Activated naive CD8-positive, alpha-beta T cell treated with anti-CD3 and anti-CD28 coated beads, Interleukin-2, amount 50 U/mL, for 24 hours (primary cell): ENCODE results near the gene MAS1.
A peak's percentile ranks its signal among the peaks of the same experiment; 100 is the strongest.
"Not testable (repeated sequence)": the region's sequence is repeated elsewhere in the genome, so short reads cannot be mapped to it uniquely, and the experiment has no call there.

Source experiments
- ATAC-seq: fragments of 150-1000 bp; cut with Tn5 transposase; one replicate; pipeline ENCODE4 v1.10.0; 2021
- DNase-seq: peaks from one replicate; pipeline ENCODE4 v3.0.0; 2021
- H3K27ac Mint-ChIP-seq: one replicate; pipeline ENCODE4 v1.8.0; 2021; ENCODE audit warnings: mild to moderate bottlenecking, mixed read lengths
- H3K27me3 Mint-ChIP-seq: one replicate; pipeline ENCODE4 v1.8.0; 2021; ENCODE audit warnings: mixed read lengths
- H3K36me3 Mint-ChIP-seq: one replicate; pipeline ENCODE4 v1.8.0; 2021; ENCODE audit warnings: low read depth, mixed read lengths
- H3K4me1 Mint-ChIP-seq: one replicate; pipeline ENCODE4 v1.8.0; 2021; ENCODE audit warnings: mixed read lengths
- H3K4me3 Mint-ChIP-seq: one replicate; pipeline ENCODE4 v1.8.0; 2021; ENCODE audit warnings: mild to moderate bottlenecking, moderate library complexity, mixed read lengths
- H3K9me3 Mint-ChIP-seq: one replicate; pipeline ENCODE4 v1.8.0; 2021; ENCODE audit warnings: mixed read lengths

The MAS1 gene

DNA sequence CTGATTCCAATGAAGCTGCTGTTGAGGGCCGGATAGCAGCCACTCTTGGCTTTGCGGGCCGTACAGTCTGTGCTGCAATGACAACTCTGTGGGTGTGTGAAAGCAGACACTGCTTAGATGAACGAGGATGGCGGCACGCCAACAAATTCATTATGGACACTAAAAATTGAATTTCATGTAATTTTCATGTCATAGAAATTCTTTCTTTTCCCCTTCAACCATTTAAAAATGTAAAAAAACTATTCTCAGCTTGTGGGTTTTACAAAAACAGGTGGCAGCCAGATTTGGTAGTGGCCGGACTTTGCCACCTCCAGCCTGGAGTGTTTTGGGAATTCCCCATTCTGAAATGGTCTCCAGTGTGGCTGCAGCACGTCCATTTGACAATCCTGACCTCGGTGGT lies 26.0 kb downstream of the MAS1 start:
- Mint-ChIP-seq H3K4me3 (no peak overlapping the region), H3K36me3 (no peaks in the 10 kb centered on the region), H3K9me3 (no peaks in the 10 kb centered on the region), H3K27me3 (peaks cover 5% of the 10 kb centered on the region), H3K27ac (no peak overlapping the region), H3K4me1 (peaks cover 11% of the 10 kb centered on the region)
- ATAC-seq (no peak), DNase-seq (no peak)

DNA sequence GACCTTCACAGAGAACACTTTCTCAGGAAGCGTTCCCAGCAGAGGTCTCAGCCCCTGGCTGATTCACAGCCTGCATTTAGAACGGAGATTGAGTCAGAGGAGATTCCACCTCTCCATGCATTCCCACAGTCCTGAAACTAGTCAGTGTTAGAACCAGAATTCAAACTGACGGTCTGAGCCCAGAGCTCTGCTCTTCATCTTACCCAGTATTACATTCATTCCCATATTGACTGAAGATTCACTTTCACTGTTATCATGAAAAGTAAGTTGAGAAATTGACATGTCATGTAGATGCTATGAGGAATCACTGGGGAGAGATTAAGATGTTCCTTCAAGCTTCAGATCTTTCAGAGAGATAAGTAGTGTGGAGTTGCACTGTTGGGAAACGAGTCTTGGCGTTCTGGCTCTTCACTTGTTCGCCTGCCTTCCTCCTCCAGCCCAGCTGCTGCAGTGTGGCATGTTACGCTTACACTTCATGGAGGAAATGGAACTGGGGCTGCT lies 28.3 kb downstream of the MAS1 start:
- H3K4me1 Mint-ChIP-seq = peaks cover 2% of the 10 kb centered on the region
- ATAC-seq (no peak), DNase-seq (no peak)
- H3K27me3 Mint-ChIP-seq = no peaks in the 10 kb centered on the region
- peaks cover 2% of the 10 kb centered on the region for H3K9me3 Mint-ChIP-seq
- no peak overlapping the region for H3K27ac Mint-ChIP-seq
- no peaks in the 10 kb centered on the region for H3K36me3 Mint-ChIP-seq
- no peak overlapping the region for H3K4me3 Mint-ChIP-seq

DNA sequence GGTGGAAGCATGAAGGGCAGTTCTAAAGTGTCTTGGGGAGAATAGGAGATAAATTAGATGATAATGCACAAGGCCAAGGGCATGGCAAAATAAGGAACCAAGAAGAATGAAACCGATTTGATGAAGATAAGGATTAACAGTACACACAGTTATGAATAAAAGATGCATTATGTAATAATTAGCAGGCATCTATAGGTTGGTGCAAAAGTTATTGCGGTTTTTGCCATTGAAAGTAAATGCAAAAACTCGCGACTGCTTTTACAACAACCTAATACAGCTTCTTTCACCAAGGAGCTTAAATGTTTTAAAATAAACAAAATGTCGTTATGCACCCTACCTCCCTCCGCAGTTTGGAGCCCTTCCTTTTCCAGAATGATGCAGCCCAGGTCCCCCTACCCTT lies 29.0 kb downstream of the MAS1 start:
- no peaks in the 10 kb centered on the region for H3K27me3 Mint-ChIP-seq
- DNase-seq = no peak
- no peak for ATAC-seq
- no peaks in the 10 kb centered on the region for H3K36me3 Mint-ChIP-seq
- H3K27ac Mint-ChIP-seq = no peak overlapping the region
- no peaks in the 10 kb centered on the region for H3K4me1 Mint-ChIP-seq
- H3K4me3 Mint-ChIP-seq = no peak overlapping the region
- peaks cover 5% of the 10 kb centered on the region for H3K9me3 Mint-ChIP-seq

DNA sequence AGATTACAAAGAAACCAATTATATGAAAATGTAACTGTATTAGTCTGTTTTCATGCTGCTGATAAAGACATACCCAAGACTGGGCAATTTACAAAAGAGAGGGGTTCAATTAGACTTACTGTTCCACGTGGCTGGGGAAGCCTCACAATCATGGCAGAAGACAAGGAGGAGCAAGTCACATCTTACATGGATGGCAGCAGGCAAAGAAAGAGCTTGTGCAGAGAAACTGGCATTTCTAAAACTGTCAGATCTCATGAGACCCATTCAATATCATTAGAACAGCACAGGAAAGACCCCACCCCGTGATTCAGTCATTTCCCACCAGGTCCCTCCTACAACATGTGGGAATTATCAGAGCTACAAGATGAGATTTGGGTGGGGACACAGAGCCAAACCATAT lies 33.4 kb downstream of the MAS1 start:
- not testable (repeated sequence) for H3K27ac Mint-ChIP-seq, H3K27me3 Mint-ChIP-seq, DNase-seq, H3K4me1 Mint-ChIP-seq, H3K36me3 Mint-ChIP-seq, ATAC-seq, H3K9me3 Mint-ChIP-seq, H3K4me3 Mint-ChIP-seq

DNA sequence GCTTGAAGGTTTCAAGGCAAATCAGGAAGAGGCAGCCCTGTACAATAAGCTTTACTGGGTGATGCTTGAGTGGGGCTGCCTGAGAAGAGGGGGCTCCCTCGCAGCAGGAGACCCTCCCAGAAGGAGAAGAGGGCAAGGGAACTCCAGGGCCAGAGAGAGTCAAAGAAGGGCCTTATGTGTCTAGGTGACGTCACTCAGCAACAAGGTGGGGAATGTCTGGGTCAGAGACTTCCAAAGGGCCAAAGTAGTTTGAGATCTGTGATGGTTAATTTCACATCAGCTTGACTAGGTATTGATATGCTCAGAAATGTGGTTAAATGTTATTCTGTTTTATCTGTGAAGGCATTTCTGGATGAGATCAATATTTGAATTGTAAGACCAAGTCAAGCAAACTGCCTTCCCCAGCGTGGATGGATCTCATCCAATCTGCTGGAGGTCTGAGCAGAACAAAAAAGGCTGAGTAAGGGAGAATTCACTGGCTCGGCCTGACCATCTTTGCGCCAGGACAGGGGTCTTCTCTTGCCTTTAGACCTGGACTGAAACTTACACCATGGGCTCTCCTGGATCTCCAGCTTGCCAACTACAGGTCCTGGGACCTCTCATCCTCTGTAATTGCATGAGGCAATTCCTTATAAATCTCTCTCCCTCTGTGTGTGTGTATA lies 35.9 kb downstream of the MAS1 start:
- H3K9me3 Mint-ChIP-seq = peaks cover 5% of the 10 kb centered on the region
- no peak for ATAC-seq

DNA sequence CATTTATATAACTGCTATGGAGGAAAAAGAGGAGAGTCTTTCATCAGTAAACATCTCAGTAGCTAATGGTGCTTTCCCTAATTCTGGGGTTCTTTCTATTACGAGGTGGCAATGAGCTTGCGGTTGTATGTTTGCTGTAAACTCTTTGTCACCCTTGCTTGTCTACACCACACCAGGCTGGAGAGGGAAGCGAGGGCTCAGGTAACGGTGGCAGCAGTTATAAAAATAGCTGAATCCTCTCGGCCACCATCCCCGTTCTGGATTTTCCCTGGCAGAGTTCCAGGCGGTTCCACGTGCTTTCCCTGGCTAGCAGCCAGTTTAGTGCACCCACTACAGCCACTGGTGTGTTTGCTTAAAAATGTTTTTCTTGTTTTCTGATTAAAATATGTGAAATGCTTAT lies 39.0 kb downstream of the MAS1 start:
- no peaks in the 10 kb centered on the region for H3K9me3 Mint-ChIP-seq
- H3K36me3 Mint-ChIP-seq = no peaks in the 10 kb centered on the region
- ATAC-seq (peak; percentile 21), DNase-seq (peak; percentile 42)
- H3K4me3 Mint-ChIP-seq = no peak overlapping the region
- no peaks in the 10 kb centered on the region for H3K27me3 Mint-ChIP-seq
- peak overlapping the region; percentile 63 for H3K27ac Mint-ChIP-seq
- H3K4me1 Mint-ChIP-seq = peaks cover 32% of the 10 kb centered on the region

More for the DNA sequence above, 35.9 kb downstream of the MAS1 start:
- no peak overlapping the region for H3K4me3 Mint-ChIP-seq
- H3K27me3 Mint-ChIP-seq = no peaks in the 10 kb centered on the region
- DNase-seq = no peak
- no peaks in the 10 kb centered on the region for H3K36me3 Mint-ChIP-seq
- no peak overlapping the region for H3K27ac Mint-ChIP-seq
- peaks cover 22% of the 10 kb centered on the region for H3K4me1 Mint-ChIP-seq

DNA sequence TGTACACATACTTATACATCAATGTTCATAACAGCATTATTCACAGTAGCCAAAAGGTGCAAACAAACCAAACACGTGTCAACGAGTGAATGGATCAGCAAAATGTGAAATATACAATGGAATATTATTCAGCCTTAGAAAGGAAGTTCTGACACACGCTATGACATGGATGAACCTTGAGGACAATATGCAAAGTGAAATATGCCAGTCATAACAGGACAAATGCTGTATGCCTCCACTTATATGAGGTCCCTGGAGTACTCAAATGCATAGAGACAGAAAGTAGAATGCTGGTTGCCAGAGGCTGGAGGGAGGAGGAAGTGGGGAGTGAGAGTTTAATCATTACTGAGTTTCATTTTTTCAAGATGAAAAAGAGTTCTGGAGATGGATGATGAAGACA lies 40.3 kb downstream of the MAS1 start:
- Mint-ChIP-seq H3K27me3 (peaks cover 4% of the 10 kb centered on the region), H3K4me1 (peaks cover 32% of the 10 kb centered on the region), H3K4me3 (no peak overlapping the region), H3K27ac (peak overlapping the region; percentile 63), H3K9me3 (no peaks in the 10 kb centered on the region), H3K36me3 (no peaks in the 10 kb centered on the region)
- peak; percentile 95 for ATAC-seq
- no peak for DNase-seq

DNA sequence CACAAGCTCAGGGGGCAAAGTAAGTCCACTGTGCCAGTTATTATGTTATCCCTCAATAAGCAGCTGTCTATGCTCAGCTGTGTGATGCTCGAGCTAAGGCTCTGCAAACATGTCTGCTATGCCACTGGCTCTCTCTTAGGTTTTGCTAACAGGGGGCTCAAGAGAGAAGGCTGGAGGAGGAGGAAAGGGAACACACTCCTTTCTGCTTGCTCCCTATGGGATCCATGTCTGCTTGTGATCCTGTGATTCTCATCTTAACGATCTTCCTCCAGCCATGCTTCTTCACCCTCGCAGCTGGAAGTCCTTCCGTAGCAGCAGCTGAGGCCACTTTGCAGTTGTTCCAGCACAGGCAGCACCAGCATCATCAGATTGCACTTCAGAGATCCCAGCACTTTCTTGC lies 41.1 kb downstream of the MAS1 start:
- Mint-ChIP-seq H3K36me3 (no peaks in the 10 kb centered on the region), H3K27me3 (peaks cover 4% of the 10 kb centered on the region), H3K27ac (no peak overlapping the region), H3K4me3 (no peak overlapping the region), H3K9me3 (no peaks in the 10 kb centered on the region), H3K4me1 (peaks cover 32% of the 10 kb centered on the region)
- ATAC-seq = no peak
- DNase-seq = no peak

DNA sequence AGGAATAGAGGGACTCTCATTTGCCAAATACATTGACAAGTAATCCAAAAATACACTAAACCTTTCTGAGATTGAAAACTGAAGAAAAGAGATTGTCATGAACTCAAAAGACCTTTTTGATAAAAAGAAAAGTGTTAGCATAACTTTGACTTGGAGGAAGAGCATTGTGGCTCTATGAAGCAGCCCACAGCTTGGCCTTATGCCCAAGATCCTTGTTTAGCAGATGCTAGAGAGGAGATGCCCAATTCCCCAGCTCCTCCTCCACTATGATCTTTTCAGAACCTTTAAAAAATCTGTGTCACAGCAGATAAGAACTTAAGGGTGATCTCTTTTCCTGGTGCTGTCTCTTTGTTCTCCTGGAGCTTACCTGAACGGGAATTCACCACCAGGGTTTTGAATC lies 42.3 kb downstream of the MAS1 start:
- ATAC-seq (no peak), DNase-seq (no peak)
- no peak overlapping the region for H3K27ac Mint-ChIP-seq
- H3K36me3 Mint-ChIP-seq = no peaks in the 10 kb centered on the region
- peaks cover 4% of the 10 kb centered on the region for H3K27me3 Mint-ChIP-seq
- H3K4me3 Mint-ChIP-seq = no peak overlapping the region
- peaks cover 32% of the 10 kb centered on the region for H3K4me1 Mint-ChIP-seq
- H3K9me3 Mint-ChIP-seq = no peaks in the 10 kb centered on the region

DNA sequence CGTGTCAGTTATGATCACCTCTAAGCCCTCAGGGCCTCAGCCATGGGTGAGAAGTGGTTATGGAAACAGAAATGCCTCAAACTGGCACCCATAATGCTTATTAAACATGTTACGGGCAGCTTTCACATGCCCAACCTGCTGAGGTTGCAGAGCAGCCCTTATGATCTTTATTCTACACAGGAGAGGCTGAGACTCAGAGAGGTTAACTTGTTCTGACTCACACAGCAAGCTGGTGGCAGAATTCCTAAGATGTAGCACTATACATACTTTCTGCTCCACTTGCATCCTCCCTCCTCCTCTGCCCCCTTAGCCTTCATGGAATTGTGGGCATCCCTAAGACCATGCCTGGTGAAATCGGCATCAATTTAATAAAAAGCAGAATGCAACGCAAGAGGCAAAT lies 43.4 kb downstream of the MAS1 start:
- ATAC-seq (no peak), DNase-seq (no peak)
- no peaks in the 10 kb centered on the region for H3K9me3 Mint-ChIP-seq

DNA sequence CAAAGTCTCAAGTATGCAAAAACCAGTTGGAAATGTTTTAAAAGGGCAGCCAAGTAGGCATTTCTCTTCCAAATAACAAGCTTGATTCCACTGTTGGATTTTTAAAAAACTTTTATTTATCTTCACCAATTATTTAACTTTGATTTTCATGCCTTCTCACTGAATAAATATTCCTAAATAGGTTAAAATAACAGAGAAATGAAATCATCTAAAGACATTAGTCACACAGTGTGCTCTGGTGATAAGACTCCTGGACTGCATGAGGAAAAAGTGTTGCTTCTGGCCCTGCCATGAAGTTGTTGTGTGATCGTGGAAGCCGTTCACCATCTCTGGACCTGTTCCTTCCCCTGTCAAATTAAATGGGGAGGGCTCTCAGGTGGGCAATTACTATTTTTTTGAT lies 44.3 kb downstream of the MAS1 start:
- H3K27ac Mint-ChIP-seq = no peak overlapping the region
- H3K36me3 Mint-ChIP-seq = no peaks in the 10 kb centered on the region
- peaks cover 4% of the 10 kb centered on the region for H3K27me3 Mint-ChIP-seq
- ATAC-seq = no peak
- H3K9me3 Mint-ChIP-seq = no peaks in the 10 kb centered on the region
- no peak for DNase-seq
- peaks cover 24% of the 10 kb centered on the region for H3K4me1 Mint-ChIP-seq
- H3K4me3 Mint-ChIP-seq = no peak overlapping the region

More for the DNA sequence above, 43.4 kb downstream of the MAS1 start:
- Mint-ChIP-seq H3K4me1 (peaks cover 32% of the 10 kb centered on the region), H3K27ac (no peak overlapping the region), H3K4me3 (no peak overlapping the region), H3K27me3 (peaks cover 4% of the 10 kb centered on the region), H3K36me3 (no peaks in the 10 kb centered on the region)

DNA sequence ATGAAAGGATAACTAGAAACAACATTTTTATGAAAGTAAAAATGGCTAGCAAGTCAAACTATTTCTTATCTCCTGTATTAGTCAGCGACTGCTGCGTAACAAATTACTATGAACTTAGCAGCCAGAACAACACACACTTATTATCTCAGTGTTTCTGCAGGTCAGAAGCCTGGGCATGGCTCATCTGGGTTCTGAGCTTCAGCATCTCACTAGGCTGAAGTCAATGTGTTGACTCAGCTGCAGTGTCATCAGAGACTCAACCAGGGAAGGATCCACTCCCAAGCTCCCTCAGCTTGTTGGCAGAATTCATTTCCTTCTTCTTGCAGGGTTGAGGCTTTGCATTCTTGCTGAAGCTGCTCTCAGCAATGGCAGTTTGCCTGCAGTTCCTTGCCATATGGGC lies 44.8 kb downstream of the MAS1 start:
- Mint-ChIP-seq H3K9me3 (no peaks in the 10 kb centered on the region), H3K4me1 (peaks cover 18% of the 10 kb centered on the region), H3K4me3 (no peak overlapping the region), H3K36me3 (no peaks in the 10 kb centered on the region), H3K27me3 (peaks cover 4% of the 10 kb centered on the region), H3K27ac (no peak overlapping the region)
- DNase-seq (no peak), ATAC-seq (no peak)

DNA sequence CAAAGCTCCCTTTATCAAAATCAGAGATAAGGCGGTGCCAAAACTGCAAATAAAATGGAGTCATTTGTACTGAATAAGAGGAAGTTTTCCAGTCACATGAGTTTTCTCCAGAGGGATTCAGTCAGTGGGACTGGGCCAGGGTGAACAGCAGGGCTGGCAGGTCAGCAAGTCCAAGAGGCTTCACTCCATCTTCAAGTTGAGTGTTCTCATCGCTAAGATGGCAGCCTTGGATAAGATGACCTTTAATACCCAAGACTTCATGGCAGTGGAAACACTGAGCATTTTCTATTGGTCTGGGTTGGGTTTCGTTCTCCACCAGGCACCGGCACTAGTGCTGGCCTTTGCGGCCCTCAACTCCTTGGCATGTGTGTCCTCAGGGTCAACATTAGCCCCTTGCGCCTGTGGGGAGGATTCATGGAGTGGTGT lies 48.8 kb downstream of the MAS1 start:
- no peak for ATAC-seq
- no peak overlapping the region for H3K4me3 Mint-ChIP-seq
- H3K27me3 Mint-ChIP-seq = peaks cover 8% of the 10 kb centered on the region
- DNase-seq = no peak
- no peak overlapping the region for H3K27ac Mint-ChIP-seq
- H3K36me3 Mint-ChIP-seq = peaks cover 2% of the 10 kb centered on the region
- peaks cover 7% of the 10 kb centered on the region for H3K9me3 Mint-ChIP-seq
- H3K4me1 Mint-ChIP-seq = peaks cover 5% of the 10 kb centered on the region
